Activated CD8-positive, alpha-beta T cell treated with anti-CD3 and anti-CD28 coated beads, Interleukin-2, amount 10 ng/mL, durations not matched to agents 7 days and 5 days (primary cell): ENCODE results near the gene SH2B3. TPM values are rescaled to one million over a fixed set of nuclear protein-coding genes. Genes with fewer than 3 reads are reported as not detected.
"Not testable (repeated sequence)": the region's sequence is repeated elsewhere in the genome, so short reads cannot be mapped to it uniquely, and the experiment has no call there.

Source experiments
- ATAC-seq: fragments of 150-1000 bp; cut with Tn5 transposase; one replicate; pipeline ENCODE4 v1.10.0; 2021; ENCODE audit warnings: moderate library complexity
- CTCF ChIA-PET: fragments of 350-600 bp; sonication (Branson Sonifier 250); formaldehyde crosslinking; loops from one replicate; lab custom pipeline; 2021; ENCODE audit warnings: antibody characterized with exemption; lab: Charles Lee
- POLR2A ChIA-PET: fragments of 350-600 bp; sonication (Branson Sonifier 250); formaldehyde crosslinking; loops from one replicate; lab custom pipeline; 2021; ENCODE audit warnings: antibody characterized with exemption; lab: Charles Lee
- DNase-seq: peaks from one replicate; pipeline ENCODE4 v3.0.0-alpha.2; 2020
- H3K27ac Mint-ChIP-seq: one replicate; pipeline ENCODE4 v1.8.0; 2021; ENCODE audit warnings: mild to moderate bottlenecking, mixed read lengths
- H3K27me3 Mint-ChIP-seq: one replicate; pipeline ENCODE4 v1.8.0; 2021; ENCODE audit warnings: low read depth, mixed read lengths
- H3K36me3 Mint-ChIP-seq: one replicate; pipeline ENCODE4 v1.8.0; 2021; ENCODE audit warnings: low read depth, mixed read lengths
- H3K4me1 Mint-ChIP-seq: one replicate; pipeline ENCODE4 v1.8.0; 2021; ENCODE audit warnings: low read depth, mixed read lengths
- H3K4me3 Mint-ChIP-seq: one replicate; pipeline ENCODE4 v1.8.0; 2021; ENCODE audit warnings: mild to moderate bottlenecking, mixed read lengths
- H3K9me3 Mint-ChIP-seq: one replicate; pipeline ENCODE4 v1.8.0; 2022; ENCODE audit warnings: mixed read lengths; ENCODE audit not compliant: insufficient read depth
- total RNA-seq, 2 experiments: library from RNA; stranded (reverse); gene quantifications; one replicate each; pipeline ENCODE4 v1.2.3, GENCODE V29; 2021

SH2B3 gene
- total RNA-seq, 2 experiments from 2014 or later = 49.9 to 50.9 TPM

DNA sequence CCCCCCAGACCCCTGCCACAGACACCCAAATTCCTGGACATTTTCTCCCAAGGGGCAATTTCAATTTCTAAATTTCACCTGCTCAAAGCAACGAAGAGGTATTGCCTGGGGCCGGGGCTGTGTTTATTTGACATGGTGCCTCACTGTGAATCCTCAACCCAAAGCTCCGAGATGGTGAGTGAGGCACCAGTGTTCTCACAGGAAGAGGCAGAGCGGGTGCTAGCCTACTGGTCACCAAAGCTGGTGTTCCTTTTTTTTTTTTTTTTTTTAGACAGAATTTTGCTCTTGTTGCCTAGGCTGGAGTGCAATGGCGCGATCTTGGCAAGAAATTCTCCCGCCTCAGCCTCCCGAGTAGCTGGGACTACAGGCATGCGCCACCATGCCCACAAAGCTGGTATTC is 14.8 kb upstream of the SH2B3 start:
- H3K4me1 Mint-ChIP-seq = no peaks in the 10 kb centered on the region
- POLR2A ChIA-PET = no interaction called here
- no peak overlapping the region for H3K4me3 Mint-ChIP-seq
- ATAC-seq = no peak
- H3K36me3 Mint-ChIP-seq = no peaks in the 10 kb centered on the region
- no peaks in the 10 kb centered on the region for H3K9me3 Mint-ChIP-seq
- no peaks in the 10 kb centered on the region for H3K27me3 Mint-ChIP-seq
- H3K27ac Mint-ChIP-seq = no peak overlapping the region
- no peak for DNase-seq
- CTCF ChIA-PET = interaction anchor here (0.6 to 1.2 kb wide), 3 partner anchors 60 to 1229 kb away, joined by 3 to 4 read pairs (median 3); no protein-coding TSS in a partner anchor

DNA sequence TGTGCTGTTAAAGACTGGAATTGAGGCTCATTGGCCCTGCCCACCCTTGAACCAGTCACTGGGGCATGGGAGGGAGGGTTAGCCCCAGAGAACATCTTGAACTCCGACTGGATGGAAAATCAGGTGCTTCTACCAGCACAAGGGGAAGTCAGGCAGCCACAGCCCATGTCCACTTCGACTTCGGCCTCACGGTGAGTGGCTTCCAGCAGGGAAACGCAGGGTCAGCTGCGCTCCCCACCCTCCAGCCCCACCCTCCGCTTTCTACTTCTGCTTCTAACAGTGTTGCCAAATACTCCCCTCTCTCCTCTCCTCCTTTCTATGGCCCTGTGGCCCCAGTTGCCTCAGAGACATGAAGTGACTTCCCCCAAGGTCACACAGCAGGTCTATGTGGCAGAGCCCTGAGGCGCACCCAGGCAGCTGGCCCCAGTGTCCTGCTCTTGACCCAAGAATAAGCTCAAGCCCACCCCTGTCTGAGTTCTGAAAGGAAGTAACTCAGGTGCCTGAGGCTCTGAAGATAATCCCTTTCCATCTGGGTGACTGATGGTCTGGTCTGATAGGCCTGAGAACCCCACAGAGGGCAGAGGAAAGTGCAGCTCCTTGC is 11.9 kb upstream of the SH2B3 start:
- DNase-seq (no peak), ATAC-seq (no peak)
- Mint-ChIP-seq H3K27ac (no peak overlapping the region), H3K4me1 (peaks cover 15% of the 10 kb centered on the region), H3K36me3 (no peaks in the 10 kb centered on the region), H3K9me3 (no peaks in the 10 kb centered on the region), H3K4me3 (no peak overlapping the region), H3K27me3 (no peaks in the 10 kb centered on the region)
- ChIA-PET POLR2A (interaction anchor here (0.8 kb wide), 1 partner anchor 58 kb away, joined by 3 read pairs; no protein-coding TSS in a partner anchor), CTCF (interaction anchor here (1.3 to 24.7 kb wide), 2 partner anchors 57 to 134 kb away, joined by 3 to 1088 read pairs; no protein-coding TSS in a partner anchor)

DNA sequence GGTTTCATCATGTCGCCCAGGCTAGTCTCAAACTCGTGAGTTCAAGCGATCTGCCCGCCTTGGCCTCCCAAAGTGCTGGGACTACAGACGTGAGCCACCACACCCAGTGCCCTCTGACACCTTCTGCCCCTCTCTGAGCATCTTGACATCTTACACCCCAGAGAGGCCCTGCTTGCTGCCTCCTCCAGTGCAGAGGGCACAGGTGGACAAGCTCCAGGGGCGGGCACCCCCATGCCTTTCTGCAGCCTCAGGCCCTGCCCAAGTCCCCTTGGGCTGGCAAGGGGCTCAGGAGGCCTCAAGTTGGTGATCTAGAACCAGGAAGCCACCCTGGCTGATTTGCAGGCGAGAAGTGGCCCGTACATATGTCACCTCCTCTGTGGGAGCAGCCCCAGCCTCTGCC is 11.2 kb upstream of the SH2B3 start:
- DNase-seq = no peak
- no peaks in the 10 kb centered on the region for H3K36me3 Mint-ChIP-seq
- H3K4me1 Mint-ChIP-seq = peaks cover 22% of the 10 kb centered on the region
- ChIA-PET CTCF (interaction anchor here (24.7 kb wide), 1 partner anchor 56 kb away, joined by 1088 read pairs; no protein-coding TSS in a partner anchor), POLR2A (no interaction called here)
- H3K9me3 Mint-ChIP-seq = no peaks in the 10 kb centered on the region
- ATAC-seq = no peak
- no peak overlapping the region for H3K4me3 Mint-ChIP-seq
- H3K27ac Mint-ChIP-seq = no peak overlapping the region
- no peaks in the 10 kb centered on the region for H3K27me3 Mint-ChIP-seq

DNA sequence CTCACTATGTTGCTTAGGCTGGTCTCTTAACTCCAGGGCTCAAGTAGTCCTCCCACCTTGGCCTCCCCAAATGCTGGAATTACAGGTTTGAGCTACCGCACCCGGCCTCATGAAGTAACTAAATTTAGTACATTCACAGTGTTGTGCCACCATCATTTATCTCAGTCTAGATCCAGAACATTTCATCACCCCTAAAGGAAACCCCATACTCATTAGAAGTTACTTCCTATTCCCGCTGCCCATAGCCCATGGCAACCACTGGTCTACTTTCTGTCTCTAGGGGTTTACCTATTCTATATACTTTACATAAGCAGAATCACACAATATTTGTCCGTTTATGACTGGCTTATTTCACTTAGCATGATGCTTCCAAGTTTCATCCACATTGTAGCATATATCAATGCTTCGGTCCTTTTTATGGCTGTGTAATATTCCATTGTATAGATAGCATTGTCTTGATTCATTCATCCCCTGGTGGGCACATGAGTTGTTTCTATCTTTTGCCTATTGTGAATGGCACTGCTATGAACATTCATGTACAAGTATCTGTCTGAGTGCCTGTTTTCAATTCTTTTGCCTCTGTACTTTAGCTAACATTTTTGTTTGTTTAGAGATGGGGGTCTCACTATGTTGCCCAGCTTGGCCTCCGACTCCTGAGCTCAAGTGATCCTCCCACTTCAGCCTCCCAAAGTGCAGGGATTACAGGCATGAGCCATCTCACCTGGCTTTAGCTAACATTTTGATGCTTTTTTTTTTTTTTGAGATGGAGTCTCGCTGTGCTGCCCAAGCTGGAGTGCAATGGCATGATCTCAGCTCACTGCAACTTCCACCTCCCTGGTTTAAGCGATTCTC is 10.2 kb upstream of the SH2B3 start:
- Mint-ChIP-seq H3K27ac (no peak overlapping the region), H3K9me3 (no peaks in the 10 kb centered on the region), H3K4me3 (no peak overlapping the region), H3K36me3 (no peaks in the 10 kb centered on the region), H3K27me3 (no peaks in the 10 kb centered on the region), H3K4me1 (peaks cover 30% of the 10 kb centered on the region)
- CTCF ChIA-PET = interaction anchor here (1.2 to 24.7 kb wide), 21 partner anchors 9 to 417 kb away, joined by 3 to 1088 read pairs (median 14); partner anchors contain the start of genes ACAD10, BRAP and PHETA1
- no peak for ATAC-seq
- no peak for DNase-seq
- POLR2A ChIA-PET = interaction anchor here (0.6 kb wide), 1 partner anchor 56 kb away, joined by 5 read pairs; no protein-coding TSS in a partner anchor

DNA sequence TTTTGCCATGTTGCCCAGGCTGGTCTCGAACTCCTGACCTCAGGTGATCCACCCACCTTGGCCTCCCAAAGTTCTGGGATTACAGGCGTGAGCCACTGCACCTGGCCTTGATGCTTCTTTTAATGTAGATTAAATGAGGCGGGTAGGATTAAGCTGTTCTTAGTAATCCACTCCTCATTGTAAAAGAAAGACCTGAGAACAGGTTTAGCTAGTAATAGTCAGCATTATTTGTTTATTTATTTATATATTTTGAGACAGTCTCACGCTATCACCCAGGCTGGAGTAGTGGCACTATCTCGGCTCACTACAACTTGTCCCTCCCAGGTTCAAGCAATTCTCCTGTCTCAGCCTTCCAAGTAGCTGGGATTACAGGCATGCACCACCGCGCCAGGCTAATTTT is 9.5 kb upstream of the SH2B3 start:
- peaks cover 32% of the 10 kb centered on the region for H3K4me1 Mint-ChIP-seq
- not testable (repeated sequence) for H3K36me3 Mint-ChIP-seq, H3K9me3 Mint-ChIP-seq, H3K27ac Mint-ChIP-seq, ATAC-seq, DNase-seq, H3K27me3 Mint-ChIP-seq, H3K4me3 Mint-ChIP-seq
- POLR2A ChIA-PET = interaction anchor here (0.9 to 1.4 kb wide), 3 partner anchors 10 to 62 kb away, joined by 3 to 6 read pairs (median 3); no protein-coding TSS in a partner anchor
- CTCF ChIA-PET = interaction anchor here (0.9 to 24.7 kb wide), 47 partner anchors 8 to 419 kb away, joined by 3 to 1088 read pairs (median 5); partner anchors contain the start of genes ACAD10, BRAP and PHETA1

DNA sequence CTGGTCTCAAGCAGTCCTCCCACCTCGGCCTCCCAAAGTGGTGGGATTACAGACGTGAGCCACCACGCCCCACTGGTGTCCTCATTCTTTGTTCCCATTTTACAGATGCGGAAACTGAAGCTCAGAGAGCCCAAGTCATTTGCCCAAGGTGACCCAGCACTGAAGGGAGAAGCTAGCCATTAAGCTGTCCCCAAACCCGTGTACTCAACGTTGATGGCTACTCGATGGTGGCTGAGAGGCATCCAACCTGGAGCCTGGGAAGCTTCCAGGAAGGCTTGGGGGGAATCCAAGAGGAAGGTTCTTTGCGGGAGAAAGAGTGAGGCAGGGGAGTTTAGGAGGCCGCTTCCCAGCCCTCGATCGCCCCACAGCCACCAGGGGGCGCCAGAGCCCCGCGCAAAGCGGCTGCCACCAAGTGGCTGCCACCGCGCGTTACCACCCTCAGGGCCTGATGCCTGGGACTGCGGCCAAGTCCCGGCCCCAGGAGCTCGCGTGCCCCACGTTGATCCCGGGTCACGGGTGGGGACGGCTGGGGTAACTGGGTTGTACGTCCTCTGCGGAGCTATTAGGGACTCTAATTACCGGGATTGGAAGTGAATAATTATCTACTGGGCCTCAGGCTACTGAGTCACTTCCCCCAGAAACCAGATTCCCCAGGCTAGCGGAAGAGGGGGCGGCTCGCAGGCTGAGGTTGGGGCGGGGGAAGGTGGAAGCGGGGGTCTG is 8.8 kb upstream of the SH2B3 start:
- H3K36me3 Mint-ChIP-seq = no peaks in the 10 kb centered on the region
- peaks cover 32% of the 10 kb centered on the region for H3K4me1 Mint-ChIP-seq
- ChIA-PET POLR2A (interaction anchor here (0.9 to 1.4 kb wide), 4 partner anchors 11 to 62 kb away, joined by 3 to 6 read pairs (median 4); no protein-coding TSS in a partner anchor), CTCF (interaction anchor here (0.6 to 24.7 kb wide), 56 partner anchors 8 to 418 kb away, joined by 3 to 1088 read pairs (median 4); partner anchors contain the start of genes ACAD10, BRAP and PHETA1)
- ATAC-seq (peak; percentile 94), DNase-seq (peak; percentile 89)
- H3K4me3 Mint-ChIP-seq = peak overlapping the region; percentile 68
- H3K27ac Mint-ChIP-seq = peak overlapping the region; percentile 81
- H3K9me3 Mint-ChIP-seq = no peaks in the 10 kb centered on the region
- no peaks in the 10 kb centered on the region for H3K27me3 Mint-ChIP-seq

DNA sequence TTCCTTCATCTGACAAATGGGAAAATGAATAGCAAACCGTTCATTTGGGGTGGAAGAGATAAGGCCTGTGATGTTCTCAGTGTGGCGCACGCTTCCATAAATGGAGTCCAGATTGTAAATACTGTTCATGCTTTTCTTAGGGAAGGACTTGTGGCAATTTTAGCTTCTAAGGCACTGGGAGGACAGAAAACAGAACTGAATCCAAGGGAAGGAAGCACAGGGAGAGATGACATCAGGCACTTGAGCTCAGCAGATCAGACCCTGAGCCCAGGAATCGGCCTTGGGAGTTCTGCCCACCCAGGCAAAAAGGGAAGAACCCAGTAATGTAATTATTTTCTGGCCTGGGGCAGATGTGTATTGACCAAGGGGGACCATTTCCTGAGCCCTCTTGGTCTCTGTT is 7.2 kb upstream of the SH2B3 start:
- no peak for ATAC-seq
- no peaks in the 10 kb centered on the region for H3K27me3 Mint-ChIP-seq

DNA sequence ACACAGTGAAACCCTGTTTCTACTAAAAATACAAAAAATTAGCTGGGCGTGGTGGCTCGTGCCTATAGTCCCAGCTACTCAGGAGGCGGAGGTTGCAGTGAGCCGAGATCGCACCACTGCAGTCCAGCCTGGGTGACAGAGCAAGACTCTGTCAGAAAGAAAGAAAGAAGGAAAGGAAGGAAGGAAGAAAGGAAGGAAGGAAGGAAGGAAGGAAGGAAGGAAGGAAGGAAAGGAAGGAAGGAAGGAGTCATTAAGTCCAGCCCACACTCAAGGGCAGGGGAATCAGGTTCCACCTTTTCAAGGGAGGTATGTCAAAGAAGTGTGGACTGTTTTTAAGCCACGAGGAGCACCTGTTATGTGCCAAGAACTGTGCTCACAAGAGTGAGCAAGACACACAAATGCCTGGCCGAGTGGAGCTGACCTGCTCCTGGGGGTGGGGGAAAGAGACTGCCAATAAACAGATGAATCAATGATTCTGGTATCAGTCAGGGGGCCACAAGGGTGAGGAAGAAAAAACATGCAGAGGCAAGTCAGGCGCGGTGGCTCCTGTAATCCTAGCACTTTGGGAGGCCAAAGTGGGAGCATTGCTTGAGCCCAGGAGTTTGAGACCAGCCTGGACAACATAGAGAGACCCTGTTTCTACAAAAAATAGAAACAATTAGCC is 5.8 kb upstream of the SH2B3 start:
- ATAC-seq, H3K4me3 Mint-ChIP-seq, DNase-seq, H3K36me3 Mint-ChIP-seq, H3K27me3 Mint-ChIP-seq, H3K9me3 Mint-ChIP-seq: not testable (repeated sequence)
- ChIA-PET CTCF (interaction anchor here (0.9 to 24.7 kb wide), 5 partner anchors 8 to 129 kb away, joined by 4 to 1088 read pairs (median 44); no protein-coding TSS in a partner anchor), POLR2A (interaction anchor here (1.0 to 2.4 kb wide), 3 partner anchors 13 to 45 kb away, joined by 3 to 8 read pairs (median 7); no protein-coding TSS in a partner anchor)
- Mint-ChIP-seq H3K27ac (peak overlapping the region; percentile 9), H3K4me1 (peaks cover 54% of the 10 kb centered on the region)

More for the DNA sequence above, 7.2 kb upstream of the SH2B3 start:
- H3K4me1 Mint-ChIP-seq = peaks cover 41% of the 10 kb centered on the region
- CTCF ChIA-PET = interaction anchor here (0.9 to 24.7 kb wide), 8 partner anchors 10 to 415 kb away, joined by 3 to 1088 read pairs (median 20); no protein-coding TSS in a partner anchor
- no peak overlapping the region for H3K27ac Mint-ChIP-seq
- H3K9me3 Mint-ChIP-seq = no peaks in the 10 kb centered on the region
- POLR2A ChIA-PET = interaction anchor here (1.3 to 2.4 kb wide), 2 partner anchors 37 to 52 kb away, joined by 3 to 8 read pairs; no protein-coding TSS in a partner anchor
- DNase-seq = no peak
- no peaks in the 10 kb centered on the region for H3K36me3 Mint-ChIP-seq
- no peak overlapping the region for H3K4me3 Mint-ChIP-seq

DNA sequence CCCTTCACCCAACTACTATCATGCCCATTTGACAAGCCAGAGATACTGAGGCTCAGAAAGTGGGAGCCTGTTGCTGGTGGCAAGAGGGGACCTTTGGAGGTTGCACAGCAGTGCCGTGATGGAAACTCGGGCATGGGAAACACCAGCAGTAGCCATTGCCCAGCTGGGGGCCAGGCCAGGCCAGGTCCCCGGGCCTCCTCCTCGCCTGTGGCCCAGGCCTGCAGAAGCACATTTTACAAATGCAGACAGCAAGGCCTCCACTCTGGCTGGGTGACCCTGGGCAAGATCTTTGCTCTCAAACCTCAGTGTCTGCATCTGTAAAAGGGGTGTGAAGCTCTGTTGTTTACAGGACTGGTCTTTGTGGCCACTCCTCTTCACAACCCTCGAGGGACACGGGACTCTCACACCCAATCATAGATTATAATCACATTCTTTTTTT is 4.5 kb upstream of the SH2B3 start:
- Mint-ChIP-seq H3K27me3 (no peaks in the 10 kb centered on the region), H3K9me3 (no peaks in the 10 kb centered on the region), H3K4me1 (peaks cover 54% of the 10 kb centered on the region), H3K27ac (no peak overlapping the region), H3K4me3 (no peak overlapping the region), H3K36me3 (no peaks in the 10 kb centered on the region)
- CTCF ChIA-PET = interaction anchor here (0.9 to 24.7 kb wide), 3 partner anchors 50 to 128 kb away, joined by 3 to 1088 read pairs (median 109); no protein-coding TSS in a partner anchor
- POLR2A ChIA-PET = interaction anchor here (2.0 kb wide), 1 partner anchor 43 kb away, joined by 7 read pairs; no protein-coding TSS in a partner anchor
- no peak for DNase-seq
- ATAC-seq = no peak

DNA sequence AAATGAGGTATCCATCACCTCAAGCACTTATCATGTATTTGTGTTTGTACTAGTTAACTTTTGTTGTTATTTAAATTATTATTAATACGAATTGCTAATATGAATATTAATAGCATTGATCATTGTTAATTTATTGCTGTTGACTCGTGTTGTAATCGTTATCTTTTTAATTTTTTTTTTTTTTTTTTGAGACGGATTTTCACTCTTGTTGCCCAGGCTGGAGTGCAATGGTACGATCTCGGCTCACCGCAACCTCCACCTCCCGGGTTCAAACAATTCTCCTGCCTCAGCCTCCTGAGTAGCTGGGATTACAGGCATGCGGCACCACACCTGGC is 3.3 kb upstream of the SH2B3 start:
- Mint-ChIP-seq H3K36me3 (peaks cover 12% of the 10 kb centered on the region), H3K4me1 (peaks cover 47% of the 10 kb centered on the region)
- H3K27ac Mint-ChIP-seq, ATAC-seq, H3K27me3 Mint-ChIP-seq, H3K9me3 Mint-ChIP-seq, DNase-seq, H3K4me3 Mint-ChIP-seq: not testable (repeated sequence)
- ChIA-PET CTCF (interaction anchor here (1.3 to 24.7 kb wide), 3 partner anchors 11 to 127 kb away, joined by 4 to 1088 read pairs (median 5); no protein-coding TSS in a partner anchor), POLR2A (interaction anchor here (0.9 to 1.0 kb wide), 2 partner anchors 32 to 283 kb away, joined by 3 to 4 read pairs; partner anchors contain the start of genes ACAD10 and BRAP)
